NCI-H2081 treated with DMSO at 0.1 percent for 48 hours (cell line): ENCODE data around the gene MIAT.

Experiments used
- DNase-seq: peaks from one replicate; lab custom pipeline; 2025; lab: John Stamatoyannopoulos, UW

The MIAT gene

GRCh38 chr22:26632422-26633155, 24.8 kb upstream of the MIAT start:
- DNase-seq, result no peak

- DNase-seq, result no peak
Observed at GRCh38 chr22:26634189-26634588, 23.2 kb upstream of the MIAT start.

GRCh38 chr22:26635117-26635516, 22.3 kb upstream of the MIAT start:
- DNase-seq, result no peak

- no peak for DNase-seq
Observed at GRCh38 chr22:26636296-26636695, 21.1 kb upstream of the MIAT start.

- no peak for DNase-seq
Observed at GRCh38 chr22:26642465-26643417, 14.6 kb upstream of the MIAT start.

GRCh38 chr22:26643418-26644100, 13.8 kb upstream of the MIAT start:
- DNase-seq, result no peak

- no peak for DNase-seq
Observed at GRCh38 chr22:26646158-26646557, 11.2 kb upstream of the MIAT start.

GRCh38 chr22:26648011-26648497, 9.3 kb upstream of the MIAT start:
- peak; percentile 85 for DNase-seq

GRCh38 chr22:26648528-26649388, 8.6 kb upstream of the MIAT start:
- DNase-seq, result no peak

GRCh38 chr22:26650722-26651421, 6.5 kb upstream of the MIAT start:
- no peak for DNase-seq

GRCh38 chr22:26651815-26652214, 5.6 kb upstream of the MIAT start:
- DNase-seq, result no peak

- DNase-seq, result no peak
Observed at GRCh38 chr22:26658161-26658560, 773 bp downstream of the MIAT start.

GRCh38 chr22:26658671-26659478, 1.5 kb downstream of the MIAT start:
- no peak for DNase-seq

- DNase-seq, result no peak
Observed at GRCh38 chr22:26660356-26660755, 3.0 kb downstream of the MIAT start.

- DNase-seq, result no peak
Observed at GRCh38 chr22:26660961-26661578, 3.7 kb downstream of the MIAT start.

- no peak for DNase-seq
Observed at GRCh38 chr22:26662160-26662559, 4.8 kb downstream of the MIAT start.

GRCh38 chr22:26663374-26663923, 6.1 kb downstream of the MIAT start:
- no peak for DNase-seq

- no peak for DNase-seq
Observed at GRCh38 chr22:26665813-26666231, 8.4 kb downstream of the MIAT start.

GRCh38 chr22:26667140-26667539, 9.8 kb downstream of the MIAT start:
- DNase-seq, result no peak
